Panc1 (cell line): Measurements from ENCODE around the gene C2orf80. TPM values are rescaled to one million over a fixed set of nuclear protein-coding genes. Genes with fewer than 3 reads are reported as not detected.

ENCODE experiments used
- ATAC-seq: fragments of 200-7000 bp; cut with Tn5 transposase; 2 replicates; pipeline ENCODE4 v1.9.1; 2020; ENCODE audit warnings: mild to moderate bottlenecking, moderate library complexity
- BruUV-seq: library from RNA; stranded (reverse); fragments of 400-500 nt; replicated peaks from 2 replicates; lab custom pipeline; 2021; lab: Mats Ljungman, UMichigan
- CTCF ChIA-PET: fragments of 300-600 bp; sonication (Branson Sonifier 250); formaldehyde crosslinking; loops from one replicate; lab custom pipeline; 2022; ENCODE audit warnings: antibody characterized with exemption; lab: Charles Lee
- POLR2A ChIA-PET: fragments of 300-600 bp; sonication (Branson Sonifier 250); formaldehyde crosslinking; loops from one replicate; lab custom pipeline; 2022; ENCODE audit warnings: antibody characterized with exemption; lab: Charles Lee
- DNase-seq: peaks from one replicate; pipeline ENCODE4 v3.0.0-alpha.2; 2010; ENCODE audit warnings: low read depth, low spot score
- H3K27ac ChIP-seq: 2 replicates; pipeline ENCODE4 v1.5.1; 2011; ENCODE audit warnings: mild to moderate bottlenecking, low read length, inconsistent platforms
- H3K27me3 ChIP-seq: fragments of 200-500 bp; sonication (Bioruptor generic); 2 replicates; pipeline ENCODE4 v1.6.0; 2014; ENCODE audit warnings: low read length, inconsistent platforms; ENCODE audit not compliant: control insufficient read depth, insufficient read depth
- H3K36me3 ChIP-seq: fragments of 200-500 bp; sonication (Bioruptor generic); 2 replicates; pipeline ENCODE4 v1.5.1; 2014; ENCODE audit warnings: inconsistent platforms, mild to moderate bottlenecking, low read length, moderate library complexity; ENCODE audit not compliant: control insufficient read depth, insufficient read depth
- H3K4me1 ChIP-seq: 2 replicates; pipeline ENCODE4 v1.5.1; 2011; ENCODE audit warnings: inconsistent platforms, mild to moderate bottlenecking, low read length, moderate library complexity; ENCODE audit not compliant: control insufficient read depth, insufficient read depth
- H3K4me3 ChIP-seq, 2 experiments: 2 replicates each; pipeline ENCODE4 v1.5.1; 2011 to 2012; ENCODE audit warnings: low read depth in 2 of 2, low read length in 2 of 2, mild to moderate bottlenecking in 2 of 2, inconsistent platforms in 1 of 2, moderate library complexity in 1 of 2
- H3K9me3 ChIP-seq: fragments of 200-500 bp; sonication (Bioruptor generic); 2 replicates; pipeline ENCODE4 v1.5.1; 2014; ENCODE audit warnings: low read depth, mild to moderate bottlenecking, inconsistent platforms, low read length, moderate library complexity; ENCODE audit not compliant: control insufficient read depth, insufficient read depth
- CTCF ChIP-seq: fragments of 450-650 bp; IDR thresholded peaks from 2 replicates; pipeline ENCODE4 v1.5.1; 2017; ENCODE audit warnings: mild to moderate bottlenecking
- POLR2AphosphoS5 ChIP-seq: IDR thresholded peaks from 2 replicates; pipeline ENCODE4 v1.6.1; 2012; ENCODE audit warnings: mild to moderate bottlenecking, low read depth, low read length, moderate library complexity
- REST ChIP-seq, 2 experiments: IDR thresholded peaks; 2 replicates each; pipeline ENCODE4 v1.6.1; 2011 to 2012; ENCODE audit warnings: low read depth in 2 of 2, control low read depth in 1 of 2, low read length in 1 of 2, mild to moderate bottlenecking in 1 of 2, moderate library complexity in 1 of 2; ENCODE audit not compliant: insufficient read depth in 1 of 2
- SIN3A ChIP-seq: IDR thresholded peaks from 2 replicates; pipeline ENCODE4 v1.6.1; 2012; ENCODE audit warnings: low read depth, mild to moderate bottlenecking, low read length, moderate library complexity, borderline replicate concordance; ENCODE audit not compliant: insufficient read depth
- TCF7L2 ChIP-seq: IDR thresholded peaks from 2 replicates; pipeline ENCODE4 v1.6.1; 2011; ENCODE audit warnings: mild to moderate bottlenecking, low read depth, low read length, inconsistent platforms
- in situ Hi-C: cut with HindIII; loops from 2 replicates; pipeline ENCODE4 v1.10.0; 2016; ENCODE audit warnings: low sequenced_read_pairs, low pct_unique_long_range_greater_than_20kb
- intact Hi-C: fragments of 100-400 bp; cut with micrococcal nuclease; formaldehyde crosslinking; loops from one replicate; pipeline ENCODE4 v1.10.0; 2022; ENCODE audit not compliant: unreplicated experiment
- total RNA-seq: library from RNA; stranded (reverse); gene quantifications from one replicate; pipeline ENCODE4 v1.2.1, GENCODE V29; 2021; ENCODE audit not compliant: unreplicated experiment

C2orf80 gene
- total RNA-seq, 1 experiment from 2014 or later = not detected

- BruUV-seq = no TSS peak
- DNase-seq (no peak), ATAC-seq (no peak)
- ChIA-PET POLR2A (no interaction called here), CTCF (interaction anchor here (0.6 to 2.6 kb wide), 5 partner anchors 11 to 1248 kb away, joined by 3 to 24 read pairs (median 6); partner anchors contain the start of genes IDH1 and MAP2)
- Histone ChIP-seq H3K36me3 (no peaks in the 10 kb centered on the region), H3K4me1 (no peaks in the 10 kb centered on the region), H3K4me3 (no peak overlapping the region), H3K27ac (no peak overlapping the region), H3K27me3 (no peaks in the 10 kb centered on the region), H3K9me3 (no peaks in the 10 kb centered on the region)
- TF ChIP-seq CTCF (no peak), SIN3A (no peak), TCF7L2 (no peak), REST (IDR thresholded peaks at IDR 0.05; ENCODE audit: insufficient read depth in 1 of 2, low read depth in 2 of 2, low read length in 1 of 2) (no peak), POLR2AphosphoS5 (no peak)
- intact Hi-C loops = loop anchor here (1.0 kb wide), 1 partner anchor 79 kb away; no protein-coding TSS in a partner anchor
- in situ Hi-C loops = no loop called here
Measured at GRCh38 chr2:208175840-208176153, 14.0 kb downstream of the C2orf80 start.

- intact Hi-C loops (loop anchor here (1.0 kb wide), 1 partner anchor 79 kb away; no protein-coding TSS in a partner anchor), in situ Hi-C loops (no loop called here)
- H3K9me3 ChIP-seq = no peaks in the 10 kb centered on the region
- ATAC-seq = peak; percentile 100
- H3K4me1 ChIP-seq = no peaks in the 10 kb centered on the region
- TF ChIP-seq SIN3A (no peak), CTCF (peak; percentile 93)
- ChIA-PET POLR2A (interaction anchor here (0.7 to 0.9 kb wide), 2 partner anchors 16 to 72 kb away, joined by 8 to 10 read pairs; no protein-coding TSS in a partner anchor), CTCF (interaction anchor here (0.6 to 2.6 kb wide), 9 partner anchors 10 to 1625 kb away, joined by 3 to 24 read pairs (median 5); partner anchors contain the start of genes IDH1 and MAP2)
- no peak overlapping the region for H3K27ac ChIP-seq
- BruUV-seq = no TSS peak
- H3K27me3 ChIP-seq = no peaks in the 10 kb centered on the region
- H3K36me3 ChIP-seq = no peaks in the 10 kb centered on the region
- DNase-seq = peak; percentile 71
- H3K4me3 ChIP-seq = peak overlapping the region in 1 of 2 experiments; percentile 23; a peak in 1 of 4 replicates
Measured at GRCh38 chr2:208175069-208175839, 14.6 kb downstream of the C2orf80 start.
